ENCODE results near the gene PPP1R13L. TPM values are rescaled to one million over a fixed set of nuclear protein-coding genes. Genes with fewer than 3 reads are reported as not detected.

The PPP1R13L gene
- total RNA-seq, 1 donor from 2014 or later, result 20.5 TPM

- DNase-seq, result no peak
These were observed 40.2 kb downstream of the PPP1R13L start for GRCh38 chr19:45364696-45365095.

GRCh38 chr19:45363861-45364459 is 40.9 kb downstream of the PPP1R13L start:
- no peak for DNase-seq

- DNase-seq, result no peak
These were observed 42.6 kb downstream of the PPP1R13L start for GRCh38 chr19:45362291-45362690.

- DNase-seq, result no peak
These were observed 43.3 kb downstream of the PPP1R13L start for GRCh38 chr19:45361608-45362007.

GRCh38 chr19:45358213-45358792 is 46.6 kb downstream of the PPP1R13L start:
- DNase-seq, result no peak

- DNase-seq, result no peak
These were observed 47.5 kb downstream of the PPP1R13L start for GRCh38 chr19:45357445-45357783.

GRCh38 chr19:45356760-45357444 is 48.0 kb downstream of the PPP1R13L start:
- DNase-seq, result no peak

GRCh38 chr19:45355910-45356309 is 49.0 kb downstream of the PPP1R13L start:
- DNase-seq, result no peak

GRCh38 chr19:45355402-45355801 is 49.5 kb downstream of the PPP1R13L start:
- DNase-seq, result no peak

- DNase-seq, result no peak
These were observed 50.5 kb downstream of the PPP1R13L start for GRCh38 chr19:45354241-45354842.

- DNase-seq, result no peak
These were observed 51.7 kb downstream of the PPP1R13L start for GRCh38 chr19:45352914-45353796.

- no peak for DNase-seq
These were observed 52.4 kb downstream of the PPP1R13L start for GRCh38 chr19:45352471-45352870.

GRCh38 chr19:45352062-45352461 is 52.8 kb downstream of the PPP1R13L start:
- DNase-seq, result no peak

GRCh38 chr19:45351401-45351952 is 53.4 kb downstream of the PPP1R13L start:
- no peak for DNase-seq

- DNase-seq, result no peak
These were observed 54.3 kb downstream of the PPP1R13L start for GRCh38 chr19:45350477-45351058.

GRCh38 chr19:45349430-45349941 is 55.4 kb downstream of the PPP1R13L start:
- DNase-seq, result no peak

- DNase-seq, result no peak
These were observed 55.8 kb downstream of the PPP1R13L start for GRCh38 chr19:45349126-45349415.

- no peak for DNase-seq
These were observed 56.3 kb downstream of the PPP1R13L start for GRCh38 chr19:45348367-45349125.

GRCh38 chr19:45347570-45348366 is 57.1 kb downstream of the PPP1R13L start:
- DNase-seq, result no peak

GRCh38 chr19:45346449-45346848 is 58.4 kb downstream of the PPP1R13L start:
- no peak for DNase-seq
